GM18517 (cell line): ENCODE data around the gene ARHGDIB.

ENCODE experiments used
- ATAC-seq: cut with Tn5 transposase; IDR thresholded peaks from one replicate; pipeline ENCODE4 v1.9.1; 2021; ENCODE audit warnings: mild to moderate bottlenecking, moderate library complexity; ENCODE audit not compliant: unreplicated experiment

ARHGDIB gene

DNA sequence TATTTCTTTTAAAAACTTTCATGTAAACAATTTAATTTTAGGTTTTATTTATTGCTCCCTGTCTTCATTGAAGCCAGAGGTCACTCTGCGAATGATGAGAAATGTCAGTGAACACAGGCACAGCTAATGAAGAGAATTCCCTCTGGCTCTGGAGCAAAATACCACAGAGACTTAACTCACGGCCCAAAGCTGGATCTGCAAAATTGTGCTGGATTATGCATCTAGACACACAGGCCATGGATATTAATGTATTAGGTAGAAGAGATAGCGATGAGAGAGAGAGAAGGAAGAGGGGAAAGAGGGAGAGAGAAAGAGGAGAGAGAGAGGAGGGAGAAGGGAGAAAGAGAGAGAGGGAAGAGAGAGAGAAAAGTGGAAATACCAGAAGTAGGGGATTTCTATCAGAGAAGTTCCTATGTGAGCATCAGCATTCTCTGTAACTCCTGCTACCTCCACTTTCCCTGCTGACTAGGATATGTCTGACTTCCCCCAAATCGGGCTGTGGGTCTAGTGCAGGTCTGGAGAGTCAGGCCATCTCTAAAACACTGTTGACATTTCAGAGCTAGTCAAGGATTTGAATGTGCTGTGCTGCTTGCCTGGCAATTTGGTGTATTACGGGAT, 3.7 kb downstream of the ARHGDIB start:
- no peak for ATAC-seq

DNA sequence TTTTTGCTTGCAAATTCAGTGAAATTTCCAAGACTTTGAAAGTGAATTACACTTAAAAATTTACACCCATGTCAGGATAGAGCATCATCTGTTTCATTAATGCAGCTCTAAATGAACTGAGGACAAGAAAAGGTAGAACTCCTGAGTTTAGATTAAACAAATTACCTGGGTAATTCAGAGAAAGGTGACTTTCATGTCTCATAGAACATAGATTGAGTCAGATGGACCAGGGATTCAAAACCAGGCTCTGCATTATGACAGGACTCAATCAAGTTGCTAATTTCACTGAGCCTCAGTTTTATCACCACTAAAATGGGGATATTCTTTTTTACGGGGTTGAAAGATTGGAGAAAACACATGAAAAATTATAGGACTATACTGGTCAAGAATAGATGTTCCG, 4.5 kb downstream of the ARHGDIB start:
- ATAC-seq, result no peak

DNA sequence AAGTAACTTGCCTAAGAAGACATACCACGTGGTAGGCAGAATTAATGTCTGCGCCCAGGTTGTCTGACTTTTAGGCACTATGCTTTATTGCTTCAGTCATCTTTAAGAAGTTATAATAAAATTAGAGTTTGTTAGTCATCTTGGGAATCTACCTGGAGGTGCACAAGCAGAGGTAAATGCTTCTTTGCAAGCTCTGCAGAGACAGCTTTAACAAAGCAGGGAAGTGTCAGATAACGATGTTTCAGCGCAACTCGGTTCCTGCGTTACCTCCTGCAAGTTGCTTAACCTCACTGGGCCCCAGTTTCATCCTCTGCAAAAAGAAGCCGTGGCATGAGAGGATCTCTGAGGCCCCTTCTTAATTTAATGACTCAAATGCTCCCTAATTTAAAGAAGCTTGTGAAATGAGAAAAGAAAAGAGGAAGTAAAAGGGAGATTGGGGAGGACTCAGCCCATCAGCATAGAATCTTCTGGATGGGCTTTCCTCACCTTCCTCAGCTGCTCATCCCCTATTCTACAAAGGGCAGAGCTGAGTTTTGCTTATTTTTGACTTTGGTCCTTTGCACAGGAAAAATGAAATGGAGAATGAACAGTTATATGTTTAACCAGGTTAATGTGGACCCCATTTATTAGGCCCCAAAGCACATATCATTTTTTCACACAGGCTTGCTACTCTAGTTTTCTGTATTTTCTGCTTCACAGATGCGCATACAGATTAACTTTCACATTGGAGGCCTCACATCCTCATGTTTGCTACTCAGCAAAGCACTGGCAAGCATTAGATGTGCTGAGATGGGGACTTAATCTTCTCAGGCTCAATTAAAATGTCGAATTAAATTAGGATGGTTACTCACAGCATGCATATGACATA, 5.1 kb downstream of the ARHGDIB start:
- ATAC-seq, result peak; percentile 43

DNA sequence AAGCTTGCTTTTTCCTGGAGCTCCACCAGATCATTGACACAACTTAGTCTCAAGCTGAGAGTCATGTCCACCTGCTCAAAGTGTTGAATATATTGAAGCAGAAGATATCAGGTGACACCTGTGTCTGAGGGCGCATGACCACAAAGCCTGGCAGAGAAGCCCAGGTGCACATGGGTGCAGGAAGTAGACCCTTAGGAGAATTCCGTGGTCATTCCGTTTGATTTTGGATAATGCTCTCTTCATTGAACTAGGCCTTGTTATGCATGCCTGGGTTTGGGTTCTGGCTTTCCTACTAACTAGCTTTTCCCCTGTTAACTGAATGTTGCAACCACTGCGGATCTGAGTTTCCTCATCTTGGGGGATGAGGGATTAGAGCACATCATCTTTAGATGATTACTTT, 7.1 kb downstream of the ARHGDIB start:
- no peak for ATAC-seq

DNA sequence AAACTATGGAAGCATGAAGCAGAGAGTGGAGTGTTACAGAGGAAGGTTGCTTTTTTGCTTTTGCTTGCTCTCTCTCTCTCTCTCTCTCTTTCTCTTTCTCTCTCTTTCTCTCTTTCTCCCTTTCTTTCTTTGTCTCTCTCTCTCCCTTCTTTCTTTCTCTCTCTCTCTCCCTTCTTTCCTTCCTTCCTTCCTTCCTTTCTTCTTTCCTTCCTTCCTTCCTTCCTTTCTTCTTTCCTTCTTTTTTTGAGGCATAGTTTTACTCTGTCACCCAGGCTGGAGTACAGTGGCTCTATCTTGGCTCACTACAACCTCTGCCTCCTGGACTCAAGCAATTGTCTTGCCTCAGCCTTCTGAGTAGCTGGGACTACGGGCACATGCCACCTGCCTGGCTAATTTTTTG, 7.6 kb downstream of the ARHGDIB start:
- no peak for ATAC-seq

DNA sequence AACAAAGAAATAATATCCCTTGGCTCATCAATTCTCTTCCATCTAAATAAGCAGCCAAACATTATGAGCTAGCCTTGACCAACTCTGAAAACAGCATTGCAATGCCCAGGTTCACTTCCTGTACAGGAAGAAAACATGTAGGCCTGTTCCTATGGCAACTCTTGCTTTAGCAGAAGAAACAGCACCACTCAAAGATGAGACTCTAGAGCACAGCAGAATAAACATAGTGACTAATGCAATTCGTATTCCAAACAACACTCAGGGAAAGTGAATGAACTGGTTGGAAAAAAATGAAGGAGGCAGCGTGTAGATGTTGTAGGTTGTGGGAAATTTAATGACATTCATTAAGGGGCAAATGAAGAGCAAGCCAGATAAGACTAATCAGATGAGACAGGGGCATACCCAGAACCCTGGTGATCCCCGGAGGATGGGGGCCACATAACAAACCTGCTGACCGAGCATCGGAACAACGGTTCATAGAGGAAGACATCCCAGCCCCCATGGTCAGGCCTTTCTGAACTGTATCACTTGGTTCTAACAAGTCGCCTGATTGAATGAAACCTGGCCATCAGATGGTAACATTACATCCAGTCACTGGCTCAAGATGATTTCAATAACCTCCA, 9.0 kb downstream of the ARHGDIB start:
- peak; percentile 71 for ATAC-seq

DNA sequence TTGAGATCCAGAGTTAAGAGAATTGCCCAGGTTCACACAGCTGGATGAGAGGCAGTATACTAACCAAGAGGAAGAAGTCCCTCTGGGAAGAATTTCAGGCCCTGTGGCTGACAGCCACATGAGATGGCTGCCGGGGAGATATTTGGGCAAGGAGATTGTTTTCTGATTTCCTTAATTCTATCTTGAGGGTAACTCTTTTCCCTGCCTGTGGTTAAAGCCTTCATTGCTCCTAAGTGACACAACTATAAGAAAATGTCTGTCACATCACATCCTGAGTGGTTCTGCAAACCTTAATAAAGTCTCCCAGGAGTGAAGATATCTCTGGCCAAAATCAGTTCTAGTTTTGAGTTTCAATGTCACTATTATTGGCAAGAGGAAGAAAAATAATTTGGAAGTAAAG, 9.6 kb downstream of the ARHGDIB start:
- ATAC-seq, result no peak

DNA sequence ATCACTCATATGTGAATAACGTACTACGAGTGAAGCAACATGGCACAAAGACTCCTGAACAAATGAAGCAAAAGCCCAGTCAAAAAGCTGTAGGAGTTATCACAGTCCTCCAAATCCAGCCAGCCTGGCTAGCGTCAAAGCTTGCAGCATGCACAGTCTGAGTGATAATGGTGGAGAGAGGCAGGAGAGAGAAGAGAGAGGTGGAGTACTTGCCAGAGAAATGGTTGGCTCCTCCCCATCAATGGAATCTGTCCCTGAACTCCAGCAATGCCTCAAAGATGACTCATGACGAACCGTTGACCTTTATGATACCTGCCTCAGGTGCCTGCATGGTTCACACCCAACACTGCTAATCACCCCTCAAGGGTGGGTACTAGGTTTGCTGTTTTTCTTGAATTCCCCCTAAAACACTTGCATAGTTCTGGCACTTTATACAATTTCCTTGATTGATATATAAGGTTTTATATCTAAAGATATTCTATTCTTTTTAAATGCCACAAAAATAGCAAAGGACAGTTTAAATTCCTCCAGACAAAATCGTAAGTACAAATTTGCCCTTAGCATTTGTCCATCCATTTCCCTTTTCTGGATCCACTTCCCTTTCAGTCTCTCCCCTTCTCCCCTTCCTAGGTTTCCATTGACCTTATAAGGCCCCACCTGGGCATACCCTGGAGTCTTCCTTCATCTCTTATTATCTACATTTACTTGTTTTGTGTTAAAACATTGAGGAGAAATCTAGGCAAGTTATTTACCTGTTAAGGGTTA, 10.2 kb downstream of the ARHGDIB start:
- no peak for ATAC-seq

DNA sequence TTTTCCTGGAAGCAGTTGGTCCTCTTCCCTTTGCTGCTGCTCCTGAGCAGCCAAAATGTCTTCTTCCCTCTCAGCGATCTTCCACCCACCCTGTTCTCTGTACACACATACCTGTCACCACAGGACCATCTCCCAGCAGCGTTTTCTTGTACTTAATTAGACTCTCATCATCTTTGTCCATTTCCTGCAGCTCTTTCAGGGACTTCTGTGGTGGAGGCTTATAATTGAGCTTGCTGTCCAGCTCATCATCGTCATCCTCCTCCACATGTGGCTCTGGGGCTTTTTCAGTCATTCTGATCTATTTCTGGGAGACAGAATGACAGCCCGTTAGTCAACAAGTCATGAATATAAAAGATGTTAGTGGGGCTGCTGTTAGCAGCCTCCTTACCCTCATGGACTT, 11.0 kb downstream of the ARHGDIB start:
- no peak for ATAC-seq

DNA sequence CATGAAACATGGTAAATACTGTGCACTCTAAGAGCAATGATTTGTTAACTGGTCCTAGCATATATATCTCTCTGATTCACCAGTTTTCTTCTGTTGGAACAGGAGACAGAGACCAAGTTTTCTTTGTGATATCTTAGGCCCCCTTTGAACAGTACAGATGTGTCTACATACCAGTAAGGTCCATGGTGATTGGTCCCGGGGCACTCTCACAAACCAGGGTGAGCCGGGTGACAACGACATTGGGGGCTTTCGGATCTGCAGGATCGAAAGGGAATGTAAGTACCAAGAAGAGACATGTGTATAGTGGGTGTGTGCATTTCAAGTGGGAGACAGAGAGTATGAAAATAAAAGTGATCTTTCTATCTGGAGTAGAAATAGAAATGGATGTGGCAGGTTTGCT, 11.8 kb downstream of the ARHGDIB start:
- no peak for ATAC-seq

DNA sequence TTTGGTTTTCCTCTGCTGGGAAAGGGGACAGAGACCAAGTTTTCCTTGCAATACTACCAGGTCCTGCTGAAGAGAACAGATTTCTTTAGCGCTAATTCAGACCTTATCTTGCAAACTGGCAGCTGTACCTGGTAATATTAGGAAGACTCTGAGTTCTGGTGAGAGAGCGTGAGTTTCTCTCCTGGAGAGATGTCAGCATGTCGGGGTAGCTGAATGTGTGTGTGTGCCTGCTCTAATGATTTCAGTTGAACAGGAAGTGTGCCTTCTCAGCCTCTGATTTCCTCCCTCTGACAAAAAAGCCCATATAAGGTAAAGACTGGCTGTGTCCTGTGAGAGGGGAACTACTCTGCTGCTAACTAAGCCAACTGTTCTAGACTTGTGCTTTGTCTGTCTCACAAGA, 12.7 kb downstream of the ARHGDIB start:
- ATAC-seq, result peak; percentile 96

DNA sequence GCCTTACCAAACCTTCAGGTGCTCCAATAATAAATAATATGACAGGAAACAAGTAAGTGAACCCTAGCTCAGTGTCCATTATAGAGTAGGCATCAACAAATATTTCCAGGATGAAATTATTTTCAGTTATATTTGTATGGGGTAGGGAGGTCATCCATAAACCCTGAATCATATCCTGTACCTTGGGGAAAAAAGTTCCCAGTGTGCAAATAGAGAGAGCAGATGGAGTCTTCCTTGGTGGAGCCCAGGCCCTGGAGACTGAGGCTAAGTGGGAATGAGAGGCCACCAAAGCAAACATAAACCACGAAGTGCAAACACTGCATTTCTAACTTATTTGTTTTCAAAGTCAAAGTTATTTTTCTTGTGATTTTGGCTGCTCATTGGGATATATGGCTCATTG, 14.5 kb downstream of the ARHGDIB start:
- no peak for ATAC-seq

DNA sequence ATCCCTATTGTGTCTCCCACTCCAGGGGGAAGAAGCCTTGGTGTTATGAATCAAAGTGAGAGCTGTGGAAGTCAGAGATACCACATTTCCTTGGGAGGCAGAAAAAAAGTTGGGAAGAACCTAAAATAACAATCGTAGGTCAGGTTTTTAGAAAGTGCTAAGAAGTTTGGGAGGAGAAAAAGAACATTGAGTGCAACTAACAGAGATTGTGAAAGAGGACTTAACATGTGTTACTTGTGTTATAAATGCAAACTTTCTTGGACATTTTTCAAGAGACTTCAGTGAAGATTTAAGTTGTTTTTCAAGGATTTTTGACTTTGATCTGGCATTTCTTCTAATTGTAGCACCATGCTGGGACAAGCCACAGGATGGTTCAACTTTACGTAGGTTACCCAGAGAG, 15.2 kb downstream of the ARHGDIB start:
- no peak for ATAC-seq

DNA sequence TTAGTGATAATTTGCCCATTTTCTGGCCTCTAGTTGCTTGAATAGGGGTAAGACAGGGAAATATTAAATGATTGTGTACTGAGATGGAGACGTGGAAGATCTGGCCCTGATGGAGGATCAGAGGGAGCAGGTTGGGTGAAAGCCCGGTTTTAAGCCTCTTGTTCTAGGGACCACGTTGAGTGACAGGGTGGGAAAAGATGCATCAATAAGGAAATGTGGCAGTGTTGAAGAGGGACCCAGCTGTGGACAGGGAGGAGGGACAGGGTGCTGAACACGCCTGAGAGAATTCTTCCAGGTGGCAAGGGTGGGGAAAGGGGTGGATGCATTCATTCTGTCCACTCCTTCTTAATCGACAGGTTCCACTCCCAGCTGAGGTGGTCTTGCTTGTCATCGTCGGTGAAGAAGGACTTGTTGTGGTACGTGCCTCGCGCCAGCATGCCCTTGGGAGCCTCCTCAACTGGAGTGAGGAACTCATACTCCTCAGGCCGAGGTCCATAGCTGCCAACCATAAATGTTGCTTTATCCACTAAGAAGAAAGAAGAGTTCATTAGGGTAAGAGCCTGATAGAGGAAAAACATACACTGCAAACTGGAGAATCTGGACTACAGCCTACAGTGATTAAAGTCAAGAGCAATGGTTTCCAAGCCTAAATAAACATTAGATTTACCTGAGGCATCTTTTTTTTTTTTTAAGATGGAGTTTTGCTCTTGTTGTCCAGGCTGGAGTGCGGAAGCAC, 19.0 kb downstream of the ARHGDIB start:
- no peak for ATAC-seq

DNA sequence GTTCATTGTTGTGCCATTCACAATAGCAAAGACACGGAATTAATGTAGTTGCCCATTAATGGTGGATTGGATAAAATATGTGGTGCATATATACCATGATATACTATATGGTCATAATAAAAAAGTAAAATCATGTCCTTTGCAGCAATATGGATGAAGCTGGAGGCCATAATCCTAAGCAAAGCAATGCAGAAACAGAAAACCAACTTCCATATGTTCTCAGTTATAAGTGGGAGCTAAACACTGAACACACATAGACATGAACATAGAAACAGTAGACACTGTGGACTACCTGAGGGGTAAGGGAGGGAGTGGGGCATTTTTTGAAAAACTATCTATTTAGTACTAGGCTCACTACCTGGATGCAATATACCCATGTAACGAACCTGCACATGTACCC, 20.0 kb downstream of the ARHGDIB start:
- no peak for ATAC-seq

DNA sequence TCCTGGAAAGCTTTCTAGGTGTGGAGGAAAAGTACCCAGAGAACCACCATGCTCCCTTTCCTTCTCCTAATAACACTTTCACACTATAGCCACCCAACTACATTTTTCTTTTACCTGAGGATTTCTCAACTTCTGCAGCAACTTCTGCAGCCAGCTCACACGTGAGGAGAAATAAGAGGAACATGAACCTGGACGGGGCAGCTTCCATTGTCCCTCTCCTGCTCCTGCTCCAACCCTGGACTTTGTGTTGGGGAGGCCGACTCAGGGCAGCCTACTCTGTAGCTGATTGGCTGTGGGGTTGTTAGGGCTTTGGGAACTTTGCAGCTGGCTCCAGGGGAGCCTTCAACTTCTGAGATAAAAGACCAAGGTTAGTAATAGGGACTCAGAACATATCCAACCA, 23.1 kb downstream of the ARHGDIB start, which contains the start of gene ERP27:
TSS of gene ERP27 (minus strand) at position 237 of the 400 bp plus-strand sequence. CDS start at position 208, 29 bp downstream.
- no peak for ATAC-seq

DNA sequence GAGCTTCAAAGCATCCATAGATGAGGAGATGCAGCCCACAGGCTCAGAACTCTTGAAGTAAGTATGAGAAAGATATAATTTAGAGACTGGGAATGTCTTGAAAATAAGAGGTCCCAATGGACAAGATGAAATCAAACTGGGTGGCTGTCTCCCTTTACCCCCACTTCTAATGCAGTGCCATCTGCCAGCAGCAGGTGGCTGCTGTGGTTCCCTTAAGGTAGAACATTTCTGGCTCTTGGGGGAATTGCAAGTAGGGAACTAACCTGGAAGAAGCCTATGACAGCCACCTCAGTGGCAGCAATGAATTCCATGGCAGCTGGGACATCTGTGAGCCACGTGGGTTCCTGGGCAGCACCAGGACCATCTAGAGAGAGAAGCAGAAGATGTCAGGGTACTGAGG, 23.7 kb downstream of the ARHGDIB start:
- ATAC-seq, result no peak

DNA sequence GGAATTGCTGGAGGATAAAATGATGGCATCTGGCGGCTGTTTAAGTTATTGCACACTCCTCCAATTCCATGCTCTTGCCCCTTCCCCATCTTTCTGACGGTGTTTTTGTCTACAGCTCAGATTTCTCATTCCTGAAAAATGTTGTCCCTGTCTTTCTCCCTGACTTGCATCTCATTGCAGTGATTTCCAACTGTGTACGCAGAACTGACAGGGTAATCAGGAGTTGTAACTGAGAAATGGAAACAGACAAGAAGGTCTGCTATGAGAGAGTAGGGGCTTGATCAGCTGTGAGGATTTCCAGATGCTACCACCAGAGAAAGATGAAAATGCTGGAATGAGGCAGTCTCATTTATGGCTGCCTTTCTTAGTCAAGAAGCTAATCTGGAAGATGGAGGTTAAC, 24.4 kb downstream of the ARHGDIB start:
- ATAC-seq, result no peak

DNA sequence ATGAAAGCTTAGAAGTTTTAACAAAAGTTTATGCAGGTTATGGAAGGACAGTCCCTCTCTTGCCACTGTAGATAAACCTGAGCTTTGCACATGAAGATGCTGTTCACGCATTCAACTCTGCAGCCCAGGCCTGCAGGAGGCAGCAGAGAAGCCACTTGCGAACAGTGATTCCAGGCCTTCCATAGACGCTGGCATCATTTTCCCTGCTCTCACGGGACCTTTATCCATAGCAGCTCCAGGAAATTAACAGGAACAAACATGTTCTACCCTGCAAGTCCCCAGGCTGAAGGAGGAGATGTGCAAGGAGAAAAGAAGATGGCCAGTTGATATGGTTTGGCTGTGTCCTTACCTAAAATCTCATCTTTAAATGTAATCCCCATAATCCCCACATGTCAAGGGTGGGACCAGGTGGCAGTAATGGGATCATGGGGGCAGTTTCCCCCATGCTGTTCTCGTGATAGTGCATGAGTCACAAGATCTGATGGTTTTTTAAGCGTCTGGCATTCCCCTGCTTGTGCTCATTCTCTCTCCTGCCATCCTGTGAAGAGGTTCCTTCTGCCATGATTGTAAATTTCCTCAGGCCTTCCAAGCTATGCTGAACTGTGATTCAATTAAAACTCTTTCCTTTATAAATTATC, 25.1 kb downstream of the ARHGDIB start:
- no peak for ATAC-seq

DNA sequence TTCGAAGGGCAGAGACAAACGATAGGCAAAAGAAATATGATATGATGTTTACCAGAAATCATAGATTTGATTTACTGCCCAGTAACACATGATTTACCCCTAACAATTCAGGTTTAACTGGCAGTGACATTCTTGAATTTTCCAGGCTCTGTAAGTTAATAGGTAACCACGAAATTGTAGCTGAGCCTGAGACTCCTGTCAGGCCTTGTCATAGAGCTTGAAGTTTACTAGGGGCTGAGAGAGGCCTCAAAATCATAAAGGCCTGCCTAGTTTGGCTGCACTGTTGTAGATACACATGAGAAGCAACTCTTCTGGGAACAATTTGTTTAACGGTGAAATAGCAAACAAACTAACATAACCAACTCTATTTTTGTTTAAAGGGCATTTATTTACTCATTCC, 26.4 kb downstream of the ARHGDIB start:
- ATAC-seq, result no peak
